Measurements from ENCODE around the gene CWC15.

The CWC15 gene

DNA sequence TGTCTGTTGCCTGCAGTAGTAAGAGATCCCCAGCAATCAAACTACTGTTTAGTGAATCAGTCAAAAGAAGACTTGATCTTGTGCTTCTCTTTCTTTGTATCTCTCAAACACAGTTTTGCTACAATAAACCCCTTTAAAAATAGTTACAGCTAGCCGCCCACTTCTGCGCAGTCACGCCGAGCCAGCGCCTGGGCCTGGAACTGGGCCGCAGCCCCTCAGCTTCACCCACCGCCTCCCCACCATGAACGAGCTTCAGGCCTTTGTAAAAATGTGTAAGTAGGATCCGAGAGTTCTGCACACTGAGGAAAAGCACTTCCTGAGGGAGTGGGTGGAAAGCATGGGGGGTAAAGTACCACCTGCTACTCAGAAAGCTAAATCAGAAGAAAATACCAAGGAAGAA lies 60.5 kb downstream of the CWC15 start:
- no peak for DNase-seq

All from GF-D8 (cell line).